ENCODE measurements around the gene GATA5.

GATA5 gene, protein sequence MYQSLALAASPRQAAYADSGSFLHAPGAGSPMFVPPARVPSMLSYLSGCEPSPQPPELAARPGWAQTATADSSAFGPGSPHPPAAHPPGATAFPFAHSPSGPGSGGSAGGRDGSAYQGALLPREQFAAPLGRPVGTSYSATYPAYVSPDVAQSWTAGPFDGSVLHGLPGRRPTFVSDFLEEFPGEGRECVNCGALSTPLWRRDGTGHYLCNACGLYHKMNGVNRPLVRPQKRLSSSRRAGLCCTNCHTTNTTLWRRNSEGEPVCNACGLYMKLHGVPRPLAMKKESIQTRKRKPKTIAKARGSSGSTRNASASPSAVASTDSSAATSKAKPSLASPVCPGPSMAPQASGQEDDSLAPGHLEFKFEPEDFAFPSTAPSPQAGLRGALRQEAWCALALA

DNA sequence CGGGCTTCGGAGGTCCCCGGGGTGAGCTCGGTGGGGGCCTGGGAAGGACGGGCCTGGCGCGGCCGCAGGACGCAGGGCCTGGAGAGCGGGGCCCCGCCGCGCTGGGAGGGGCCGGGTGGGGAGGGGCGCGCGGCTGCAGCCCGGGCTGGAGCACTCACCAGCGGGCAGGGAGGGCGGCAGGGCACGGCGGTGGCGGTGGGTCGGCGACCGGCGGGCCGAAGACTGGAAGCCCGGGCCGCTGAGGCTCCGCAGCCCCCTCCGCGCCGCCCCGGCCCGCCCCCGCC lies at the start of gene GATA5:
Gene GATA5 (minus strand): TSS at position 224 of the 284 bp plus-strand sequence. CDS start 474 bp downstream, outside the sequence.
- no peak for DNase-seq

DNA sequence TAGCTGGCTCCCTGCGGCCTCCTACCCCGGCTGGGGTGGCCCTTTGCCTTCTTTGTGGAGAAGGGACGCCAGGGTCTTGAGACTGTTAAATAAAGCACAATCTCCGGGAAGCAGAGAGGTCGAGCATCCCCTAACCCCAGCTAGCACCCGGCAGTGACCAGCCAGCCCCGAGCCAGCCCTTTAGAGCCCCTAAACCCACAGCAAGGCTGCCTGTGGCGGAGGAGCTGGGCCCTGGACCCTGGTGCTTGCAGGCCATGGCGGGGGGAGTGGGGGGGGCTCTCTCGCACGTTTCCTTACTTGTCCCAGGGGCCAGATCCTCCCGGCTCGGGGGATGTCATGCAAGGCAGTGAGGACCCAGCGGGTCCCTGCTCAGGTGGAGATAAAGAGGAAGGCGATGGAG lies 49.2 kb upstream of the GATA5 start:
- DNase-seq, result no peak

DNA sequence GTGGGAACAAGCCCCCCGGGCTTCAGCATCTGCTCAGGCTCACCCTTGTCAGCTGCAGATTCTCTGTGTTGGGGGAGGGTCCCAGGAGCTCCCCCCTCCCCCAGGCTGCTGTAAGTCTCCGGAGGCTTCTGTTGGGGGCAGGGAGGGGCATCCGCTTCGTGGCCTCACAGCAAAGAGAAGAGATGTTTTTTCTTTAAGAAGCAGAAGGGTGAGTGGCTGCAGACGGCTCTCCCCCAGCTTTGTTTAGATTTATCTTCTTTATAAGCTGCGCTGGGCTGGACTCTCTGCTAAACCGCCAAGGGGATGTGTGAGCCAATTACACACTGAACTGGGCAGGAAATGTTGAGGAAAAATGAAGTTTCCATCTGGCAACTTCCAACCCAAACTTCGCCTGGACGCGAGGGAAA lies 48.7 kb upstream of the GATA5 start:
- no peak for DNase-seq

DNA sequence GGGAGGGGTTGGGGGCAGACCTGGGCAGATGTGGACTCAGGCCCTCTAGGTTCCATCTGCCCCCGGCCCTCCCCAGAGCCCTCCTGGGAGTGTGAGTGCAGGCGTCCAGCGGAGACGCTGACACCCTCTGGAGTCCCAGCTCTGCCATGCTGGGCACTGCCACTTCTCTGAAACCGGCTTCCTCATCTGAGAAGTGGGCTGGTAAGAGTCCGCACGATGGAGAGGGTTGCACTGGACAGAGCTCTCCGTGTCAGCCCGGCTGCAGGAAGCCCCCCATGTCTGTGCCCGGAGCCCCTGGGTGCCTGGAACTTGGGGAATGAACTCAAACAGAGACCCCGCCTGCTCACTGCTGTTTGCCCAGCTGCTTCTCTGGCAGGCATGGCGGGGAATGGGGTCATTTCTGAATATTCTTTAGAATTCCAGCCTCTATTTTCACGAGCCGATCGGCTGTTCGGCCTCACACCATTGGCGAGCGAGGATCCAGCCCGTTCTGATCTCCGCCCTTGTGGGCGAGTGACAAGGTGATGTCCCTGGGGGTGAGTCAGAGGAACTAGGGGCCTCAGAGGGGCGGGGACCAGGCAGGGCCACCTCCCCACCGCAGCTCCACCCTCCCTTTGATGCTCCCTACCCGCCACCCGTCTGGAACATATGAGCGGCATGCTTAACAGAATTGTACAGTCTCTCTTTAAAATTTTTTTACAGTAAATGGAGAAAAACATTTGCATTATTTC lies 47.8 kb upstream of the GATA5 start:
- no peak for DNase-seq

DNA sequence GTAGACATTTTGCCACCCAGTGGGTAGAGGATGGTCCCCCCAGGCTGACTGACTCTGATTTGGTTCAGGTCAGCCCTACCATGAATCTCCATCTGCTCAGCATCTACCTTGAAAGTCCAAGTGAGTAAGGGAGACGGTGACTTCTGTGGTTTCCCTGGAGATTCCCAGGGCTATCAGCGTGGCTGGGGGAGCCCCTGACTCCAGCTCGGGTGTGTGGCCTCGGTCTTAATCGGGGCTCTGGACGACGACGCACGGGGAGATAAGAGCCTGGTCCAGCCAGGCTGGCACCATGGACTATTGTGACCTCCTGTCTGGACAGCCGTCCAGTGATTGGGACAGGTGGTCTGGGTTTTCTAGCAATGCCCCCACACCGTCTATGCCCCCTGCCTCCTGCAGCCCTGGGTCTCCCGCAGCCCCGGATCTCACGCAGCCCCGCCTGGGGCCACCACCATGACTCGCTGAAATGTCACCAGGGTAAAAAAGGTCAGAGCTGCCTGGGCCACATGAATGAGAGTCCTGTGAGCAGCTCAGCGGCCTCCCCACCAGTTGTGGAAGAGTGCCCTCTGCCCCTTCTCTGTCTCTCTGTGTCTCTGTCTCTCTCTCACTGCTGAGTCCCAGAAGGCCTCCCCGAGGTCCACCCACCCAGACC lies 47.1 kb upstream of the GATA5 start:
- DNase-seq, result no peak

DNA sequence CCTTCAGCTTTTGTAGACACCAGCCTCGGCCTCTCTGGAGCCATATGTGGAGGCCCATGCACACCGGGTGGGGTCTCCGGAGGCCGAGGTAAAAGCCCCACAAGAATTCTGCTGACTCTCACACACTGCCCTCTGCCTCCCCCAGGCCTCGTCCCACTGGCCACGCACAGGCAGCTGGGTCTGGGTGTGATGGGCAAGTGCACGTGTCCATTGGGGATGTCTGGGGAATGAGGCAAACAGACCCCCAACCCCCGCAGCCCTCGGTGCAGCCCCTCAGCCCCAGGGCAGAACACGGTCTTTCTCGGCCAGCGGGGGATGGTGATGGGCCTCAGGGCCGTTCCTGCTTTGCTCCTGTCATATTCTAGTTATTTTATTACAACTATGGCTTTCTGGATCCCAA lies 44.0 kb upstream of the GATA5 start:
- DNase-seq, result no peak

DNA sequence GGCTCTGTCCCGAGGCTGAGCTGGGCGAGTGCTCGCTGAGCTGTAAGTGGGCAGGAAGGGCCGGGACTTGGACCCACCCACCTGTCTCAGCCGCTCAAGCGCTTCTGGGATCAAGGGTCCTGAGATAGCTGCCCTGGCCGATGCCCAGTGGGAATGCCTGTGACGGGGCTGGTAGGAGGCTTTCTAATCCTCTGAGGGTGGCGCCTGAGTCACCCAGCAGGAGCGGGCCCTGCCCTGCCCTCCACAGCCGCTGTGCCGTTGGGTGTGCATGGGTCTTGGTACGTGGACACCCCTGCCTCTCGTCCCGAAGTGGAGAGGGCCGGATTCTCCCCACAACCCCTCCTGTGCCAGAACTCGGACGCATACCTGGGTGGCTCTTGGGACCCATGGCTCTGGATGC lies 43.1 kb upstream of the GATA5 start:
- DNase-seq, result no peak

DNA sequence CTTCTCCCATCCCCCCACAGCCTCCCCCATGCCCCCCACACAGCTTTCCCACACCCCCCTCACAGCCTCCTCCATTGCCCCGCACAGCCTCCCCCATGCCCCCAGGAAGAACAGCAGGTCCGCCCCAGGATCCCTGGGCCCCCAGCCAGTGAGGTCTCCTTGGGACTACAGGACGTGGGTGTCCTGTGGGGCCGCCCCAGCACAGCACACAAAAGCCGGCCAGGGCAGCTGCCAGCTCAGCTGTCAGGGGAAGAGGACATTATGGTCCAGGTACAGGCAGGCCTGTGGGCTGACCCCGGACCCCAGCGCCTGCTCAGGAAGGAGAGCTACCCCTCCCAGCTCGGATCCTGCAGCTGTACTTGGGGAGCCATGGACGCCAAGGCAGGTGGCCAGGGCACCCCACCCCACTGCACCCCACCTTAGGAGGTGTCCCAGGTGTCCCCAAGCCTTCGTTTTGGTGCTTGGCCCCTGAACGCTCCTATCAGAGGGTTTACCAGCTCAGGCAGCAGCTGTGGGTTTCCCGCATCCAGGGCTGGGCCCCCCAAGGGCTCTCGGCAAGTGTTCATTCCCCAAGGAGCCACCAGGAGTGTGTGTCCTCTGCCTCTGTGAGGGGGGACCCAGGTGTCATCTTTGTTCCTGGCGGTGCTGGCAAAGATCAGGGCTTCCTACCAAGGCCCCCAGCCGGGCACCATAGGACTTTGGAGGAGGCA lies 42.3 kb upstream of the GATA5 start:
- DNase-seq, result no peak

DNA sequence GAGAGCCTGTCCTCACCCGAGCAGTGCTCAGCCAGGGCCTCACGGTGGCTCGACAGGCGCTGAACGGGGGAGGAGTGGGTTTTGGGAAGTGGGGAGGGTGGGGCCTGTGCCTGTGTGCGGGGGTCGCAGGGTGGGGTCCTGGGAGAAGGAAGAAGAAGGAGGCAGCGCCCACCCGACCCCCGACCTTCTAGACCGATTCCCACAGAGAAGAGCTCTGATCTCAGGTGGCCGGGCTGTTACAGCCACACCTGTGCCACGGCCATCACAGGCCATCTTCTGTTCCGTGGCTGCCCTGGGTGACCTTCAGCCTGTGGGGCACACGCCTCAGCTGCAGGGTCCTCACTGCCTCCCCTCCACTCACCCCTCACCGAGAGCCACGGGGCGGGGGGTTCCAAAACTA lies 41.4 kb upstream of the GATA5 start:
- DNase-seq, result no peak

DNA sequence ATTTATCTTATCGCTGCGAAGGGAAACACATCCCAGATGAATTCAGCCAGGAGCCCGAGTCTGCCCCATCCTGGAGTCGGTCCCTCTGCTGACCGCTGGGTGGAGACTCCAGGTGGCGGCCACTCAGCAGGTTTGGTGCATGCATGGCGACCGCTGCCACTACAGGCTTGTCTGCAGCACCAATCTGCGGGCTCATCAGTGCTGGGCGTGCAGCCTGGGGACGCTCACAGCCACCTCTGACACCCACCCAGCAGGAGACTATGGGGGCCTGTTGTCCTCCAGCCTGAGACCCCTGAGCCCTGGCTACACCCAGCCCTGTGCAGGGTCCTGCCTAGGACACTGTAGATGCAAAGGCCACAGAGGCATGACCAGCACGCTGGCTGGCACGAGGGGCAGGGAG lies 40.5 kb upstream of the GATA5 start:
- no peak for DNase-seq

DNA sequence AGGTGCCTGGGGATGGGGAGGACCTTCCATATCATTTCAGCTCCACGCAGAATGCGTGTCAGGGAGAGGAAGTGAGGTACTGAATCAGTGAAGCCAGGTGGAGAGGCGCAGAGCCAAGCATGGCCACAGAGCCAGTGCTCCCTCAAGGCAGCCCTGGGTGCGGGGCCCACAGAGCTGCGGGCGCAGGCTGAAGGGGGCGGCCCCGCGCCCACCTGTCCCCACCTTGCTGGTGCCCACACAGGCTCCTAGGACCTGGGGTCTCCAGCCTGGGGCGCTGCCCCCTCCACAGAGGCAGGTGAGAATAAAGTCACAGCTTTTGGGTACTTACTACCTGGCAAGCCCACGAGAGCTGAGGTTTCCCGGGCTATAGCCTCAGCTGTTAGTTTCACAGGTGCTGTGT lies 40.0 kb upstream of the GATA5 start:
- no peak for DNase-seq

DNA sequence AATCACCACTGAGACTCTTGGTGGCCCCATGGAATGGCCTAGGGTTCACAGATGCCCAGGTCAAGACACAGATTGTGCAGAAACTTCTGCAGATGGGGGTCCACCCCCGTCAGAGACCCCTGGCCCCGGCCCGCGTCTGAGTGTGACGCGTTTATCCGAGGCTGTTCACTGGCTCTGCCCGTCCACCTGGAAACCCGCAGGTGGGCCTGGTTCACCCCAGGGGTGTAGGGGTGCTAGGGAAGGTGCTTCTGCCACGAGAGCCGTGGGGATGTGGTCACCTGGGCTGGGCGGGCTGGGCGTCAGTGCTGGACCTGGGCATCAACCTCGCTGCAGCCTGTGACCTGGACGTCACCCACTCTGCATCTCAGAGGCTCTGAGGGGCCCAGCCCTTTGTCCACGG lies 39.5 kb upstream of the GATA5 start:
- no peak for DNase-seq

DNA sequence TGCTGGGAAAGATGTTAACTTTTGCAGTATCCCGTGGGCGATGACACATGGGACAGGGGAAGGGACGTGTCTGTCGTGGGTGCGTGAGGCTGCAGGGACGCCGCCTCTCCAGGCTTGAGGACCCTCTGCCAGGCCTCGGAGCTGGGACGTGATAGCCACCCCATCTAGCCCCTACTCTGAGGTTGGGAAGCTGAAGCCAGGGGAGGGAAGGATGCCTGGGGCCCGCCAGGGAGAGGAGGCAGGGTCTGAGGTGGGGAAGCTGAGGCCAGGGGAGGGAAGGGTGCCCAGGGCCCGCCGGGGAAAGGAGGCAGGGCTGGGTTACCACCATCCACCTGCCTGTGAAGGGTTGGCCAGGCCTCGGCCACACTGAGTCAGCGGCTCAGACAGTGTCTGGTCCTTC lies 38.2 kb upstream of the GATA5 start:
- DNase-seq, result no peak

DNA sequence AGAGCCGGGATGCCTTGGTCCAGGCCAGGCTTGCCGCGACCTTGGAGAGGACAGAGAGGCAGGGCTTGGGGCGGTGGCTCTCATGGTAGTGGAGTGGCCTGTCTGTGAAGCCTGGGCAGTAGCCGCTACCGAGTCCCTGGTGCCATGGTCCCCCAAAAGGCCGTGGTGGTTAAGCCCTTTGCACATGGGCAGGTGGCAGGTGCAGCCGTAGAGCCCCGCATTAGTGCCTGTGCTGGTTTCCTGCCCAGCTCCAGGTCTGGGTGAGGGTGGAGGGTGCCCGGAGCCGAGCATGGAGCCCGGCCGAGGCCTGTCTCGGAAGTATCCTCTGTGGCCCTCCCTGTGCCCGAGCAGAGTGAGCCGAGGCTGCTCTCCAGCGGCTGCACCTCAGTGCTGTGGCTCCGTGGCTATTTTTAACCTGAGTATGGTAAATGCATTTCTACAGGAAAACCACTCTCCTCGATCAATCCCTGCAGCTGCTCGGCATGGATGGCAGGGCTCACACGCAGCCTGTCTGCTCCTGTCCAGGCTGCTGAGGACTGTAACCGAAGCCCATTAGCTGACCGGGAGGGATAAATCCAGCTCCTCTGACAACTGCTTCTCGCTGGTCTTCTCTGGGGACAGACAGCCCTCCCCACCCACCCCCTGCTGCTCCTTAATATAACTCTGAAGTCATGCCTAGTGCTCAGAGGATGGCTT lies 36.3 kb upstream of the GATA5 start:
- no peak for DNase-seq

DNA sequence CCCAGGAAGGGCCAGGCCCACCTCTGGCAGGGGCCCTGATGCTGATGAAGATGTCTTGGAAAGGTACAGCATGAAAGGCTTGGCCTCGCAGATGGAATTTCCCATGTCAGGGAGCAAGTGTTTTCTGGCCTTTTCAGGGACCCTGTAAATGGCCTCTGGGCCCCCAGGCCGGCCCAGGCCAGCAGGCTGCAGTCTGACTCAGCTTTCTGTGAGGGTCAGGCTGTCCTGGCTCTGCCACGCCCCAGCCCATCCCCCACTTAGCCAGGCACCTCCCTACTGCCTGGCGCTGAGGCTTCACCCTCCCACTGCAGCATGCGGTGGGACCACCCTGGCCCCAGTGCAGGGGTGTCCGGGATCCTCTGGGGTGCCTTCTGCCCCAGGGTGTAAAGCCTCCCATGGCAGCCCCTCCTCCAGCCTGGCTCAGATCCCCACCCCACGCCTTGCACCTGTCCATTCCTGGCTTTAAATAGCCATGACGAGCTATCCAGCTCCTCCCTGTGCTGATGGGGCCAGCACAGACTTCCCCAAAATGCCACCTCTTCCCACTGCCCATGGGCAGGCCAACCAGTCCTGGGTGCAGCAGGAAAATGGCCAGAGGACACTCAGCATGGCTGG lies 35.6 kb upstream of the GATA5 start:
- DNase-seq, result no peak

DNA sequence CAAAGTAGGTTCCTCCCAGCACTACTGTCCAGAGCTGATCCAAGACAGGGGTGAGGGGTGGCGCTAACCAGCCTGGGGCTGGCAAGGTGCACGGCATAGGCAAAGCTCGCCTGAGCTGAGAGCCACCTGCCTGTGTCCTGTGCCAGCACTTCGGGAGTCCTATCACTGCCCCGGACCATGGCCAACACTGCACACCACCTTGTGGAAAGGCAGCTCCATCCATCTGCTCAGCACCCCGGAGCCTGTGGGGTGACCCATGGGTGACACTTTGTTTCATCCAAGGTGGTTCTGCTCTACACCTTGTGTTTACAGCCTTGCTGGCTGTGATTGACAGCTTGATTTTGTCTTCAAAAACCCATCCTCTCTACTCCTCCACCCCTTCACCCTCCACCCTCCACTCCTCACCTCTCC lies 32.9 kb upstream of the GATA5 start:
- no peak for DNase-seq

DNA sequence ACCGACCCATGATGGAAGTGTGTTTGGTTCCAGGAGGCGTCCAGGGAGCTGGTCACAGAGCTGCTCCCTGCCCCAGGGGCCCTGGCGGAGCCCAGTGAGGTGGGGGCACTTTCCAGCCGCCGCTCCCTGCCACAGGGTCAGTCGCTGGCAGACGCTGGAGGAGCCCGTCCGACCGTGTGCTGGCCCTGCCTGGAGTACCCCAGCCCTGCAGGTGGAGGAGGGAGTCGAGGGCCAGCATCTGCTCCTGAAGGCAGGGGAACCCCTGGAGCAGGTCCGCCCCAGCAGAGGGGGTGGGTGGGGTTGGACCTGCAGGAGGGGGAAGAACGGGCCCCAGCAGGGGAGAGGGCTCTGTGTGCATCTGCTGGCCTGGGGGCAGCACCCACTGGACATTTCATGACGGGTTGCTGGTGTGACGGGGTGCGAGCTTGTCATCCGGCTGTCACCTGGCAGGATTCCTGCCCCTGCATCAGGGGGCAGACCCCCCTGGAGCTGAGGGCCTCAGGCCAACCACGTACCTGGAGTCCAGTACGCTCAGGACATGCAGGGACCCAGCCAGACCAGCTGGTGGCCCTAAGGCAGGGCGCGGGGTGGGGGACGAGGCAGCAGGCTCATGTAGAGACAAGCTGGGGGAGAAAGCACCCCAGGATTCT lies 32.3 kb upstream of the GATA5 start:
- no peak for DNase-seq

DNA sequence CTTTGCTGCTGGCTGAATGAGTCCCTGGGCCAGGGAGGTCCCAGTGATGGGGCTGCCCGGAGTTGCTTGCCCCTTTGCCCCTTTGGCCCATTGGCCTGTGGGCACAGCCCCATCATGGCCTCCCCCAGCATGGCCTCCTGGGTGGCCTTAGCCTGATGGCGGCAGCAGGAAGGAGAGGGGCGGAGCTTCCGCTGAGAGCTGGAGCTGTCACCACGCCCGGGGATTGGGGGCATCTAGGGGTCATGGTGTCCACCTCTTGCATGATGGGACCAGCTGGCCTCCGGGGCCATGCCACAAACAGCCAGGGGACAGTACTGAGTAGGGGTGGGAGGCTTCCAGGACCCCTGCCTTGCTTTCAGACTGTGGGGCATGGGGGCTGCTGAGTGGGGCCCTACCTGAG lies 31.5 kb upstream of the GATA5 start:
- DNase-seq, result no peak

DNA sequence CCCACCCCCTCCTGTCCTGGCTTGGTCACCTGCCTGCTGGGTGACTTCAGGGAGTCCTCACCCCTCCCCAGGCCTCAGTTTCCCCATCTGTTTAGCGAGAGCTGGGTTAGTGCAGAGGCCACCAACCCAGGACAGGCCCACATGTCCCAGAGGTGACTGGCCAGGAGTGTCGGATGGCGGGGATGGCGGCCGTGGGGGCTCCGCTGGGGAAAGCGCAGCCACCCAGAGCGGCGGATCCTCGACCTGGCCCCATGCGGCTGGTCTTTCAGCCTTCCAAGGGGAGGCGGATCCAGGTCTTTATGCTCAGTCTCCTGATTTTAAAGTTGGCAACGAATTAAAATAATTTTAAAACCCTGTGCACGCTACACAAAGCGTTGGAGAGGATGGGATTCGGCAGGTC lies 31.0 kb upstream of the GATA5 start:
- no peak for DNase-seq

DNA sequence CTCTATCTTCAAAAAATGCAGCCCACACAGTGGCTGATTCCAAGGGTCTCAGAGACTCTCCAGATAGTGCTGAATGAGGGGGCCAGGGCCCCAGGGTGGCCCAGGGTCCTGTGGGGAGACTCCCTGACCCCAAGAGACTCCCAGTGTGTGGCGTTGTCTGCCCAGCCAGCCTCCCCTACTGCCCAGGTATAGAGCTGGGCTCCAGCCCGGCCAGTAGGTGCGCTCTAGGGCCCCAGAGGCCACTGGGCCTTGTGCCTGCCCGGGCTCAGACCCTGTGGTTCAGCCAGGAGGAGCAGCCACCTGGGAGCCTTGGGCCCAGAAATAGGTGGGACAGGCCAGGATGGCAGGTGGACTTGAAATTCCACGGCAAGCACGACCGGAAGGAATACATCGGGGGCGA lies 30.3 kb upstream of the GATA5 start:
- no peak for DNase-seq

DNA sequence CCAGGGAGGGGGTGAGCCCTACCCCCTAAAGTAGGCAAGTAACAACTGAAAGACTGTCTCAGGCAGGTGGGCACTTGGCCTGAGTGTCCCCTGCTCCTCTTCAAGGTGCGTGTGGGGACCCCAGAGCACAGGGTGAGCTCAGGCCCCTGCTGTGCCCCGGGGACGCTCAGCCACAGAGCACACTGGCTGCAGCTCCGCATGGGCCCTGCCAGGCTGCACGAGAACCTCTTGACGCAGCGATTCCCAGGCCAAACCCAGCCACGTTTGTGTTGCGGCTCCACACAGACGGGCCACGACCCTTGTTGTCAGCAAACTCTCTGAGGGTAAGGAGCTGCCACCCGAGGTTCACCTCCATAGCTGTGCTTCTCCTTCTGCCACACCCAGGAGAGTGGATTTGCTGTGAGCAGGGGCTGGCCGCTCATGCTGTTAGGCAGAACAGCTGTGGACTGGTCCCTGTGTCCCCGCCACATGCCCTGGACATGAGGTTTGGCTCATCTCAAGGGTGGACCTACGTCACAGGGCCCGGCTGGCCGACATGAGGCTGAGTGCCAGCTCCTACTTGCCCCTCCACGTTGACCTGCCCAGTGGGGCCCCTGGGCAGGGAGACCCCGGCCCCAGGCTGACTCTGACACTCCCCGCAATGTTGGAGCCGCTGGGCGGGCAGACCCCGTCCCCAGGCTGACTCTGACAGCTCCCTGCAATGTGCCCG lies 29.7 kb upstream of the GATA5 start:
- DNase-seq, result no peak
